GM12878 (cell line): ENCODE data around the gene GLI1. TPM values are rescaled to one million over a fixed set of nuclear protein-coding genes. Genes with fewer than 3 reads are reported as not detected.

Experiments used
- ATAC-seq: fragments of 200-7000 bp; cut with Tn5 transposase; 3 replicates; pipeline ENCODE4 v1.9.1; 2020; ENCODE audit warnings: mild to moderate bottlenecking, moderate library complexity
- BruUV-seq: library from RNA; stranded (reverse); fragments of 400-500 nt; replicated peaks from 2 replicates; lab custom pipeline; 2021; lab: Mats Ljungman, UMichigan
- CTCF ChIA-PET: fragments of 300-600 bp; sonication (Branson Sonifier 250); formaldehyde crosslinking; extraction: SDS; loops from one replicate; lab custom pipeline; 2021; ENCODE audit warnings: inconsistent platforms; lab: Yijun Ruan, JAX
- POLR2A ChIA-PET: fragments of 350-600 bp; formaldehyde crosslinking; extraction: SDS; loops from one replicate; lab custom pipeline; 2021; ENCODE audit warnings: inconsistent platforms; lab: Charles Lee
- RAD21 ChIA-PET: fragments of 300-600 bp; sonication (Branson Sonifier 250); formaldehyde crosslinking; loops from one replicate; lab custom pipeline; 2023; ENCODE audit warnings: antibody characterized with exemption; ENCODE audit not compliant: unreplicated experiment; lab: Charles Lee
- SMC1A ChIA-PET: fragments of 300-600 bp; sonication (Branson Sonifier 250); formaldehyde crosslinking; loops from one replicate; lab custom pipeline; 2023; ENCODE audit not compliant: unreplicated experiment, uncharacterized antibody; lab: Charles Lee
- DNase-seq: peaks from one replicate; pipeline ENCODE4 v3.0.0-alpha.2; 2011; ENCODE audit warnings: low read depth, low spot score
- FAIRE-seq: peaks from 3 replicates; lab custom pipeline; 2011; peaks lifted over from hg19 to GRCh38; lab: Jason Lieb, UNC
- H2AFZ ChIP-seq: 2 replicates; pipeline ENCODE4 v1.6.0; 2011; ENCODE audit warnings: low read depth, low read length, control low read depth; ENCODE audit not compliant: control insufficient read depth
- H3K27ac ChIP-seq: 2 replicates; pipeline ENCODE4 v1.5.1; 2011; ENCODE audit warnings: control low read depth; ENCODE audit not compliant: control insufficient read depth, insufficient read depth
- H3K27me3 ChIP-seq, 2 experiments: replicated peaks in 1 of 2; 2 replicates each; pipeline versions ENCODE4 v1.6.0 to v1.6.1; 2011; ENCODE audit warnings: low read length in 1 of 2; ENCODE audit not compliant: control insufficient read depth in 2 of 2, insufficient read depth in 2 of 2
- H3K36me3 ChIP-seq, 2 experiments: 2 replicates each; pipeline ENCODE4 v1.5.1; 2011; ENCODE audit warnings: low read length in 1 of 2; ENCODE audit not compliant: control insufficient read depth in 2 of 2, insufficient read depth in 2 of 2
- H3K4me1 ChIP-seq: 2 replicates; pipeline ENCODE4 v1.6.1; 2011; ENCODE audit warnings: mild to moderate bottlenecking, low read length, moderate library complexity, mixed read lengths; ENCODE audit not compliant: control insufficient read depth, insufficient read depth
- H3K4me2 ChIP-seq: 2 replicates; pipeline ENCODE4 v1.6.0; 2011; ENCODE audit warnings: control low read depth; ENCODE audit not compliant: control insufficient read depth, insufficient read depth
- H3K4me3 ChIP-seq: fragments of 200-600 bp; sonication (generic); 2 replicates; pipeline ENCODE4 v1.5.1; 2016
- H3K79me2 ChIP-seq: 2 replicates; pipeline ENCODE4 v1.6.0; 2011; ENCODE audit warnings: low read length; ENCODE audit not compliant: control insufficient read depth, insufficient read depth
- H3K9ac ChIP-seq: 2 replicates; pipeline ENCODE4 v1.8.0; 2011; ENCODE audit warnings: low read length, control low read depth, mixed read lengths; ENCODE audit not compliant: control insufficient read depth, insufficient read depth
- H3K9me3 ChIP-seq: replicated peaks from 3 replicates; pipeline ENCODE4 v1.5.1; 2011; ENCODE audit warnings: mild to moderate bottlenecking, low read length; ENCODE audit not compliant: control insufficient read depth, insufficient read depth
- H4K20me1 ChIP-seq: 2 replicates; pipeline ENCODE4 v1.6.0; 2011; ENCODE audit not compliant: control insufficient read depth, insufficient read depth
- ATF3 ChIP-seq: IDR thresholded peaks from 2 replicates; pipeline ENCODE4 v1.6.1; 2011; ENCODE audit warnings: low read depth, mild to moderate bottlenecking, low read length, moderate library complexity, borderline replicate concordance; ENCODE audit errors: extremely low read depth
- E4F1 ChIP-seq: fragments of 450-650 bp; IDR thresholded peaks from 2 replicates; pipeline ENCODE4 v1.6.1; 2018; ENCODE audit warnings: borderline replicate concordance, mild to moderate bottlenecking; ENCODE audit not compliant: partially characterized antibody
- EGR1 ChIP-seq, 2 experiments: IDR thresholded peaks; 1 replicate in 1 of 2; 2 replicates in 1 of 2; pipeline ENCODE4 v1.6.1; 2011 to 2012; ENCODE audit warnings: low read depth in 2 of 2, low read length in 2 of 2, borderline replicate concordance in 1 of 2, mild to moderate bottlenecking in 1 of 2, moderate library complexity in 1 of 2
- EZH2 ChIP-seq: IDR thresholded peaks from 2 replicates; pipeline ENCODE4 v1.6.1; 2012; ENCODE audit warnings: low read depth, mild to moderate bottlenecking, control low read depth, inconsistent platforms, low read length, borderline replicate concordance; ENCODE audit not compliant: control insufficient read depth
- GABPA ChIP-seq: IDR thresholded peaks from 2 replicates; pipeline ENCODE4 v1.6.1; 2014; ENCODE audit warnings: antibody characterized with exemption, low read depth, mild to moderate bottlenecking, inconsistent platforms
- KAT2A ChIP-seq: conservative IDR thresholded peaks from 2 replicates; pipeline ENCODE4 v1.6.1; 2011; ENCODE audit warnings: low read depth, low read length; ENCODE audit not compliant: control insufficient read depth
- PAX5 ChIP-seq: IDR thresholded peaks from 2 replicates; pipeline ENCODE4 v1.6.1; 2011; ENCODE audit warnings: low read depth, low read length, borderline replicate concordance
- RUNX3 ChIP-seq: IDR thresholded peaks from 2 replicates; pipeline ENCODE4 v1.6.1; 2012; ENCODE audit warnings: low read length, inconsistent platforms
- SIN3A ChIP-seq: IDR thresholded peaks from 2 replicates; pipeline ENCODE4 v1.6.1; 2012; ENCODE audit warnings: low read depth, low read length, improper control_type of control experiment
- SMC3 ChIP-seq: IDR thresholded peaks from 2 replicates; pipeline ENCODE4 v1.6.1; 2011; ENCODE audit warnings: low read length, improper control_type of control experiment, borderline replicate concordance
- STAT3 ChIP-seq: IDR thresholded peaks from 2 replicates; pipeline ENCODE4 v1.6.1; 2011; ENCODE audit warnings: low read depth, low read length, improper control_type of control experiment
- ZBTB40 ChIP-seq: fragments of 450-650 bp; IDR thresholded peaks from 2 replicates; pipeline ENCODE4 v1.6.1; 2016; ENCODE audit warnings: mild to moderate bottlenecking, moderate library complexity, borderline replicate concordance
- ZSCAN29 ChIP-seq: fragments of 450-650 bp; IDR thresholded peaks from 2 replicates; pipeline ENCODE4 v1.6.1; 2017; ENCODE audit warnings: mild to moderate bottlenecking, moderate library complexity
- WGBS: methylation state at CpG from one replicate; pipeline ENCODE4 v1.1.6; 2016; ENCODE audit warnings: low lambda C conversion rate; ENCODE audit not compliant: insufficient replicate concordance, insufficient coverage; ENCODE audit errors: missing lambda C conversion rate; 5-methylcytosine and 5-hydroxymethylcytosine counted together
- in situ Hi-C: fragments of 300-500 bp; cut with MboI; formaldehyde crosslinking; loops from 9 replicates; pipeline ENCODE4 v1.14.3; 2018; ENCODE audit warnings: mixed read lengths
- intact Hi-C: fragments of 100-400 bp; cut with micrococcal nuclease; formaldehyde crosslinking; loops from one replicate; pipeline ENCODE4 v1.14.2; 2022; ENCODE audit not compliant: unreplicated experiment
- polyA plus RNA-seq, 11 experiments: library from polyadenylated mRNA; depleted of rRNA in 4 of 11; unstranded in 6 of 11; stranded (reverse) in 5 of 11; fragments of >200 nt; fragmentation: Nextera tagmentation in 4 of 11; fragmentation: Illumina TruSeq in 1 of 11; extraction: Ambion mirVana in 4 of 11; extraction: Trizol in 1 of 11; gene quantifications; 1 replicate in 1 of 11; 2 replicates in 10 of 11; pipeline versions ENCODE4 v1.2.1 to v1.2.3, GENCODE V29; 2011 to 2016; ENCODE audit warnings: inconsistent platforms in 2 of 11, missing spikeins in 2 of 11, low read depth in 1 of 11
- total RNA-seq, 4 experiments: library from RNA; depleted of rRNA in 3 of 4; stranded (reverse); fragments of >200 nt in 3 of 4; fragmentation: Illumina TruSeq in 1 of 4; extraction: Trizol in 1 of 4; gene quantifications; 2 replicates each; pipeline versions ENCODE4 v1.2.1 to v1.2.3, GENCODE V29; 2013 to 2021

The GLI1 gene
- total and polyA plus RNA-seq, 10 of the 15 experiments (the other 5 are each of a cell fraction or from before 2014, with no cell fraction given): 0.27 to 1.2 (median 0.49) TPM

- ChIA-PET RAD21 (interaction anchor here (1.0 kb wide), 1 partner anchor 19 kb away, joined by 3 read pairs; no protein-coding TSS in a partner anchor), SMC1A (interaction anchor here (0.6 to 1.1 kb wide), 2 partner anchors 67 to 188 kb away, joined by 3 to 4 read pairs; no protein-coding TSS in a partner anchor), CTCF (interaction anchor here (1.3 to 1.5 kb wide), 3 partner anchors 10 to 188 kb away, joined by 4 to 5 read pairs (median 4); partner anchors contain the start of gene GLI1), POLR2A (interaction anchor here (0.7 to 1.0 kb wide), 3 partner anchors 17 to 1041 kb away, joined by 5 to 6 read pairs (median 5); no protein-coding TSS in a partner anchor)
- DNase-seq (no peak), FAIRE-seq (no peak), ATAC-seq (no peak)
- H3K79me2 ChIP-seq: no peaks in the 10 kb centered on the region
- in situ Hi-C loops: no loop called here
- BruUV-seq: no TSS peak
- no peak overlapping the region for H2AFZ ChIP-seq
- intact Hi-C loops: no loop called here
- H3K9me3 ChIP-seq: no peaks in the 10 kb centered on the region
- no peak overlapping the region for H3K4me2 ChIP-seq
- no peak overlapping the region for H3K27ac ChIP-seq
- 57% methylated on average over 2 of the region's 2 CpGs for WGBS
- H3K9ac ChIP-seq: no peak overlapping the region
- H3K27me3 ChIP-seq: no peaks in the 10 kb centered on the region
- no peaks in the 10 kb centered on the region for H4K20me1 ChIP-seq
- H3K4me1 ChIP-seq: no peaks in the 10 kb centered on the region
- no peaks in the 10 kb centered on the region for H3K36me3 ChIP-seq
- no peak for TF ChIP-seq EGR1 (IDR thresholded peaks at IDR 0.05; ENCODE audit: borderline replicate concordance in 1 of 2, low read depth in 2 of 2, low read length in 2 of 2)
- no peak for TF ChIP-seq EZH2
- no peak for TF ChIP-seq ATF3
- TF ChIP-seq GABPA: no peak
- no peak for TF ChIP-seq ZBTB40
- TF ChIP-seq STAT3: no peak
- TF ChIP-seq PAX5: no peak
- no peak for TF ChIP-seq RUNX3
- no peak for TF ChIP-seq KAT2A
- TF ChIP-seq SIN3A: no peak
- TF ChIP-seq SMC3: no peak
- no peak for TF ChIP-seq ZSCAN29
- no peak for TF ChIP-seq E4F1
- H3K4me3 ChIP-seq: no peak overlapping the region
These were observed 10.9 kb upstream of the GLI1 start for GRCh38 chr12:57448669-57449068.
